Activated CD4-positive, CD25-positive, alpha-beta regulatory T cell treated with anti-CD3 and anti-CD28 coated beads, Interleukin-2, amount 50 U/mL, for 72 hours (primary cell): ENCODE results near the gene EIF2AK3.
A peak's percentile ranks its signal among the peaks of the same experiment; 100 is the strongest.
"Not testable (repeated sequence)": the region's sequence is repeated elsewhere in the genome, so short reads cannot be mapped to it uniquely, and the experiment has no call there.

ENCODE experiments used
- DNase-seq: peaks from one replicate; pipeline ENCODE4 v3.0.0; 2021

The EIF2AK3 gene

GRCh38 chr2:88627055-88627855 lies at the start of gene EIF2AK3:
Gene EIF2AK3, minus strand, starts transcription at chr2:88627464. Its CDS starts 190 bp downstream, at chr2:88627274.
- peak; percentile 93 for DNase-seq

- DNase-seq, result no peak
Observed at GRCh38 chr2:88673363-88673762, 46.1 kb upstream of the EIF2AK3 start.

GRCh38 chr2:88671786-88672427 lies 44.6 kb upstream of the EIF2AK3 start:
- no peak for DNase-seq

GRCh38 chr2:88669482-88670214 lies 42.4 kb upstream of the EIF2AK3 start:
- DNase-seq, result no peak

- DNase-seq, result no peak
Observed at GRCh38 chr2:88668862-88669261, 41.6 kb upstream of the EIF2AK3 start.

- no peak for DNase-seq
Observed at GRCh38 chr2:88667219-88667618, 40.0 kb upstream of the EIF2AK3 start.

- DNase-seq, result no peak
Observed at GRCh38 chr2:88666576-88666975, 39.3 kb upstream of the EIF2AK3 start.

- no peak for DNase-seq
Observed at GRCh38 chr2:88660622-88661021, 33.4 kb upstream of the EIF2AK3 start.

GRCh38 chr2:88659538-88659915 lies 32.3 kb upstream of the EIF2AK3 start:
- no peak for DNase-seq

GRCh38 chr2:88658881-88659537 lies 31.7 kb upstream of the EIF2AK3 start:
- DNase-seq, result no peak

- DNase-seq, result no peak
Observed at GRCh38 chr2:88658326-88658725, 31.1 kb upstream of the EIF2AK3 start.

- no peak for DNase-seq
Observed at GRCh38 chr2:88657131-88657530, 29.9 kb upstream of the EIF2AK3 start.

- DNase-seq, result no peak
Observed at GRCh38 chr2:88656690-88657089, 29.4 kb upstream of the EIF2AK3 start.

- DNase-seq, result no peak
Observed at GRCh38 chr2:88654714-88655113, 27.4 kb upstream of the EIF2AK3 start.

GRCh38 chr2:88651646-88652045 lies 24.4 kb upstream of the EIF2AK3 start:
- no peak for DNase-seq

- not testable (repeated sequence) for DNase-seq
Observed at GRCh38 chr2:88645291-88645882, 18.1 kb upstream of the EIF2AK3 start.

GRCh38 chr2:88642278-88642677 lies 15.0 kb upstream of the EIF2AK3 start:
- DNase-seq, result no peak

- no peak for DNase-seq
Observed at GRCh38 chr2:88641330-88641729, 14.1 kb upstream of the EIF2AK3 start.

- no peak for DNase-seq
Observed at GRCh38 chr2:88639865-88640264, 12.6 kb upstream of the EIF2AK3 start.

GRCh38 chr2:88638743-88639142 lies 11.5 kb upstream of the EIF2AK3 start:
- DNase-seq, result no peak

- DNase-seq, result no peak
Observed at GRCh38 chr2:88638123-88638650, 10.9 kb upstream of the EIF2AK3 start.

GRCh38 chr2:88637464-88637863 lies 10.2 kb upstream of the EIF2AK3 start:
- DNase-seq, result no peak

GRCh38 chr2:88636026-88636425 lies 8.8 kb upstream of the EIF2AK3 start:
- DNase-seq, result no peak
